AG04450 (cell line): ENCODE results near the gene HJV. TPM values are rescaled to one million over a fixed set of nuclear protein-coding genes. Genes with fewer than 3 reads are reported as not detected.
"Not testable (repeated sequence)": the region's sequence is repeated elsewhere in the genome, so short reads cannot be mapped to it uniquely, and the experiment has no call there.

Experiments used
- CTCF ChIA-PET: fragments of 300-600, 350-600 bp; formaldehyde crosslinking; extraction: SDS; loops from one replicate; lab custom pipeline; 2022; ENCODE audit warnings: antibody characterized with exemption, inconsistent platforms; lab: Charles Lee
- POLR2A ChIA-PET: fragments of 350-600 bp; formaldehyde crosslinking; extraction: SDS; loops from one replicate; lab custom pipeline; 2021; ENCODE audit warnings: antibody characterized with exemption, inconsistent platforms; lab: Yijun Ruan, JAX
- DNase-seq: peaks from one replicate; pipeline ENCODE4 v3.0.0-alpha.2; 2011; ENCODE audit warnings: low read depth, low spot score
- H3K27ac ChIP-seq: one replicate; pipeline ENCODE4 v1.5.1; 2012; ENCODE audit warnings: low read depth, low read length, control low read depth
- H3K27me3 ChIP-seq: one replicate; pipeline ENCODE4 v1.6.0; 2012; ENCODE audit warnings: low read length; ENCODE audit not compliant: control insufficient read depth, insufficient read depth
- H3K4me3 ChIP-seq: 2 replicates; pipeline ENCODE4 v1.5.1; 2011; ENCODE audit warnings: mild to moderate bottlenecking, low read depth, low read length, control low read depth
- H3K9me3 ChIP-seq: 2 replicates; pipeline ENCODE4 v1.5.1; 2012; ENCODE audit warnings: low read length; ENCODE audit not compliant: control insufficient read depth, insufficient read depth
- CTCF ChIP-seq: IDR thresholded peaks from 2 replicates; pipeline ENCODE4 v1.5.1; 2011; ENCODE audit warnings: low read depth, low read length, control low read depth, inconsistent platforms
- polyA minus RNA-seq: library from RNA; depleted of rRNA, polyadenylated mRNA; stranded (reverse); fragments of >200 nt; gene quantifications from 2 replicates; pipeline ENCODE4 v1.2.3, GENCODE V29; 2011; rRNA and poly(A)+ RNA removed
- polyA plus RNA-seq: library from polyadenylated mRNA; depleted of rRNA; stranded (reverse); fragments of >200 nt; gene quantifications from 2 replicates; pipeline ENCODE4 v1.2.3, GENCODE V29; 2011; rRNA removed

The HJV gene
- polyA plus RNA-seq (not detected in 2 replicates), polyA minus RNA-seq (not detected in 2 replicates)

- ChIA-PET POLR2A (no interaction called here), CTCF (interaction anchor here (0.6 to 4.7 kb wide), 6 partner anchors 8 to 177 kb away, joined by 3 to 22 read pairs (median 10); partner anchors contain the start of gene NUDT17)
- Histone ChIP-seq H3K4me3 (no peak within 1 kb of the TSS), H3K9me3 (no peaks in the 10 kb centered on the region; the same call in 1 of the 2 replicates), H3K27ac (no peak within 1 kb of the TSS), H3K27me3 (peaks cover 36% of the 10 kb centered on the region)
- DNase-seq: no peak
- no peak for TF ChIP-seq CTCF
Measured at GRCh38 chr1:146021622-146022402, at the start of gene HJV. HJV (minus strand) TSS chr1:146021735; CDS start chr1:146020231, 1,504 bp downstream.

GRCh38 chr1:146059148-146059547 lies 37.6 kb upstream of the HJV start:
- H3K9me3 ChIP-seq, POLR2A ChIA-PET, DNase-seq, H3K27ac ChIP-seq, H3K27me3 ChIP-seq, CTCF ChIA-PET, H3K4me3 ChIP-seq: not testable (repeated sequence)

GRCh38 chr1:146051852-146052676 lies 30.5 kb upstream of the HJV start:
- DNase-seq: peak; percentile 91
- POLR2A ChIA-PET: interaction anchor here (0.7 to 3.5 kb wide), 4 partner anchors 14 to 123 kb away, joined by 3 to 71 read pairs (median 4); partner anchors contain the start of genes ANKRD34A and POLR3GL
- H3K9me3 ChIP-seq, CTCF ChIA-PET, H3K27me3 ChIP-seq: not testable (repeated sequence)
- H3K27ac ChIP-seq: peak overlapping the region; percentile 81
- peak overlapping the region; percentile 52 for H3K4me3 ChIP-seq

GRCh38 chr1:146051452-146051851 lies 29.9 kb upstream of the HJV start:
- Histone ChIP-seq H3K4me3 (peak overlapping the region; percentile 52), H3K27ac (peak overlapping the region; percentile 81), H3K9me3 (no peaks in the 10 kb centered on the region; the same call in 1 of the 2 replicates), H3K27me3 (no peaks in the 10 kb centered on the region)
- DNase-seq: no peak
- ChIA-PET CTCF (no interaction called here), POLR2A (interaction anchor here (0.7 to 3.5 kb wide), 4 partner anchors 14 to 123 kb away, joined by 3 to 71 read pairs (median 4); partner anchors contain the start of genes ANKRD34A and POLR3GL)
- TF ChIP-seq CTCF: no peak

GRCh38 chr1:146050652-146050963 lies 29.1 kb upstream of the HJV start:
- CTCF ChIA-PET, H3K4me3 ChIP-seq, H3K27me3 ChIP-seq, DNase-seq, H3K27ac ChIP-seq, H3K9me3 ChIP-seq: not testable (repeated sequence)
- POLR2A ChIA-PET: interaction anchor here (3.5 kb wide), 1 partner anchor 13 kb away, joined by 71 read pairs; no protein-coding TSS in a partner anchor

DNA sequence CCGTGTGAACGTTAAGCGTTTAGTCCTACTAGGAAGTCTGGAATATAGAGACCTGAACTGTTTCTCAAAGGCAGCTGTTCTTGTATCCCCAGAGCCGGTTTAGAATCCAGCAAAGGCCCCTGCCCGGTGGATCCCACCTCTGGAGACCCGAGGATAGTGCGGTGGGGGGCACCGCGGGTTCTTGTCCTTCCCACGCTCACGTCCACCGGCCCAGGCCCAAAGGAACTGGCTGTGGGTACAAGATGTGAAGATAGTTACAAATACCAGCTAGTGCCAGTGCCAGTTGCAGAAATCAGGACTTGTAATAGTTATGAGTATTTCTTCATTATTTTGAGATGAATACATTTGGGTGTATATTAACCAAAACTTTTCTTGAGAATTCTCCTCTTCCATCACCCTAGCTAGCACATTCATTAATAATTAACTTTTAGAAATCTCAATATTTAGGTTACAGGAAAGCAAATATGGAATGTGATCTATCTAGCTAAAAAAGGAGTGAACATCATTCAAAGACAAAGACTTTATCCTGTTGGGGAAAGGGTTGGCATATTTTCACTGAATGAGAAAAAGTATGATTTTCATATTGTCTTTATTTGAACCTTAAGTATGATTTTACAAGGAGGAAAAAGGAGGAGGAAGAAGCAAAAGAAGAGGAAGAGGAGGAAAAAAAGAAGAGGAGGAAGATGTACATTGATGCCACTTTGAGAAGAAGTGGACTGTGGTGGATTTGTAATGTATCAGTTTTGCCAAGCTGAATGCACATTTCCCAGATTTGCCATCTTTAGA lies 28.5 kb upstream of the HJV start:
- H3K27ac ChIP-seq, H3K4me3 ChIP-seq, DNase-seq, H3K27me3 ChIP-seq, H3K9me3 ChIP-seq: not testable (repeated sequence)
- ChIA-PET CTCF (interaction anchor here (3.0 kb wide), 1 partner anchor 17 kb away, joined by 9 read pairs; no protein-coding TSS in a partner anchor), POLR2A (interaction anchor here (3.5 kb wide), 1 partner anchor 12 kb away, joined by 71 read pairs; no protein-coding TSS in a partner anchor)
